ENCODE results near the gene LKAAEAR1. TPM values are rescaled to one million over a fixed set of nuclear protein-coding genes. Genes with fewer than 3 reads are reported as not detected.

LKAAEAR1 gene
- total and polyA plus RNA-seq, 2 of the 13 experiments (the other 11 are each of a cell fraction or from before 2014, with no cell fraction given) = not detected

GRCh38 chr20:64056639-64056888 lies 27.6 kb downstream of the LKAAEAR1 start (continued):
- TF ChIP-seq, protein P1, sequence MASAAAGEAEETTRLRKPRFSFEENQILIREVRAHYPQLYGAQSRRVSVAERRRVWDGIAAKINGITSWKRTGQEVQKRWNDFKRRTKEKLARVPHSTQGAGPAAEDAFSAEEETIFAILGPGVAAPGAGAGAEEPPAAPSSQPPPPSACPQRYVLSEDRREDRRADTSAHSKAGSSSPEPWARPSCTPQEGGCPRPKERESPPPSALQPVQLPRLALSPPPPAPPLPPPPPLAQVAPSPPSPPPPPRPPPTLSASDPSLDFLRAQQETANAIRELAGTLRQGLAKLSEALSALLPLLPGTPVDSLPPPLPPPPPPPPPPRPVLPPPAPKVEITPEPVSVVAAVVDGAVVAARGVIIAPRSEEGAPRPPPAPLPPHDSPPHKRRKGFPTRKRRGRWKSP (CRISPR knock-in tag; IDR thresholded peaks at IDR 0.05) = no peak
- TF ChIP-seq GTF3A (CRISPR knock-in tag; conservative IDR thresholded peaks at IDR 0.05) (no peak), ARID3A (IDR thresholded peaks at IDR 0.05; ENCODE audit: low read depth, low read length) (no peak), ZNF619 (CRISPR knock-in tag; IDR thresholded peaks at IDR 0.05) (0 out of 2 replicates have a peak, but pooled peaks have one; percentile 11), ZNF235 (CRISPR knock-in tag; IDR thresholded peaks at IDR 0.05; ENCODE audit: borderline replicate concordance) (no peak; the same call in 1 of the 2 replicates), ZNF335 (CRISPR knock-in tag; IDR thresholded peaks at IDR 0.05) (no peak), ZNF850 (CRISPR knock-in tag; conservative IDR thresholded peaks at IDR 0.05) (no peak), ZNF549 (CRISPR knock-in tag; IDR thresholded peaks at IDR 0.05) (no peak), ETV6 (CRISPR knock-in tag; conservative IDR thresholded peaks at IDR 0.05) (no peak), MLLT10 (CRISPR knock-in tag; IDR thresholded peaks at IDR 0.05) (no peak), NR2F1 (CRISPR knock-in tag; IDR thresholded peaks at IDR 0.05) (peak; percentile 35 to 51; a peak in 2 of 4 replicates), ZSCAN30 (CRISPR knock-in tag; IDR thresholded peaks at IDR 0.05) (0 out of 2 replicates have a peak, but pooled peaks have one; percentile 91), ZNF143 (CRISPR knock-in tag; IDR thresholded peaks at IDR 0.05) (no peak), ZNF672 (CRISPR knock-in tag; IDR thresholded peaks at IDR 0.05) (no peak), TOPORS (CRISPR knock-in tag; IDR thresholded peaks at IDR 0.05) (peak; percentile 75; the same call in 1 of the 2 replicates), CC2D1A (CRISPR knock-in tag; IDR thresholded peaks at IDR 0.05) (no peak), ZC3H13 (CRISPR knock-in tag; IDR thresholded peaks at IDR 0.05) (no peak), ZNF670 (CRISPR knock-in tag; IDR thresholded peaks at IDR 0.05; ENCODE audit: borderline replicate concordance) (peak; percentile 57; the same call in 1 of the 2 replicates), MTA3 (CRISPR knock-in tag; IDR thresholded peaks at IDR 0.05) (no peak), HOXA9 (CRISPR knock-in tag; IDR thresholded peaks at IDR 0.05; ENCODE audit: borderline replicate concordance) (no peak), ZNF75D (CRISPR knock-in tag; IDR thresholded peaks at IDR 0.05; ENCODE audit: borderline replicate concordance) (no peak), NCOA1 (CRISPR knock-in tag; IDR thresholded peaks at IDR 0.05) (no peak; the same call in 1 of the 2 replicates), IRF9 (CRISPR knock-in tag; IDR thresholded peaks at IDR 0.05; ENCODE audit: borderline replicate concordance) (no peak), ZSCAN25 (CRISPR knock-in tag; IDR thresholded peaks at IDR 0.05) (no peak), ZNF782 (CRISPR knock-in tag; IDR thresholded peaks at IDR 0.05; ENCODE audit: borderline replicate concordance) (no peak)
- TF ChIP-seq, protein P2, sequence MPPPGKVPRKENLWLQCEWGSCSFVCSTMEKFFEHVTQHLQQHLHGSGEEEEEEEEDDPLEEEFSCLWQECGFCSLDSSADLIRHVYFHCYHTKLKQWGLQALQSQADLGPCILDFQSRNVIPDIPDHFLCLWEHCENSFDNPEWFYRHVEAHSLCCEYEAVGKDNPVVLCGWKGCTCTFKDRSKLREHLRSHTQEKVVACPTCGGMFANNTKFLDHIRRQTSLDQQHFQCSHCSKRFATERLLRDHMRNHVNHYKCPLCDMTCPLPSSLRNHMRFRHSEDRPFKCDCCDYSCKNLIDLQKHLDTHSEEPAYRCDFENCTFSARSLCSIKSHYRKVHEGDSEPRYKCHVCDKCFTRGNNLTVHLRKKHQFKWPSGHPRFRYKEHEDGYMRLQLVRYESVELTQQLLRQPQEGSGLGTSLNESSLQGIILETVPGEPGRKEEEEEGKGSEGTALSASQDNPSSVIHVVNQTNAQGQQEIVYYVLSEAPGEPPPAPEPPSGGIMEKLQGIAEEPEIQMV (CRISPR knock-in tag; IDR thresholded peaks at IDR 0.05; ENCODE audit: low read depth) = no peak
- TF ChIP-seq, protein P3, sequence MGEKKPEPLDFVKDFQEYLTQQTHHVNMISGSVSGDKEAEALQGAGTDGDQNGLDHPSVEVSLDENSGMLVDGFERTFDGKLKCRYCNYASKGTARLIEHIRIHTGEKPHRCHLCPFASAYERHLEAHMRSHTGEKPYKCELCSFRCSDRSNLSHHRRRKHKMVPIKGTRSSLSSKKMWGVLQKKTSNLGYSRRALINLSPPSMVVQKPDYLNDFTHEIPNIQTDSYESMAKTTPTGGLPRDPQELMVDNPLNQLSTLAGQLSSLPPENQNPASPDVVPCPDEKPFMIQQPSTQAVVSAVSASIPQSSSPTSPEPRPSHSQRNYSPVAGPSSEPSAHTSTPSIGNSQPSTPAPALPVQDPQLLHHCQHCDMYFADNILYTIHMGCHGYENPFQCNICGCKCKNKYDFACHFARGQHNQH (CRISPR knock-in tag; IDR thresholded peaks at IDR 0.05) = no peak

Data from HepG2 (cell line).